GM19328 (cell line): Measurements from ENCODE around the gene RGS12.

ENCODE experiments used
- ATAC-seq: cut with Tn5 transposase; IDR thresholded peaks from one replicate; pipeline ENCODE4 v1.9.1; 2021; ENCODE audit warnings: mild to moderate bottlenecking, moderate library complexity; ENCODE audit not compliant: unreplicated experiment

The RGS12 gene

DNA sequence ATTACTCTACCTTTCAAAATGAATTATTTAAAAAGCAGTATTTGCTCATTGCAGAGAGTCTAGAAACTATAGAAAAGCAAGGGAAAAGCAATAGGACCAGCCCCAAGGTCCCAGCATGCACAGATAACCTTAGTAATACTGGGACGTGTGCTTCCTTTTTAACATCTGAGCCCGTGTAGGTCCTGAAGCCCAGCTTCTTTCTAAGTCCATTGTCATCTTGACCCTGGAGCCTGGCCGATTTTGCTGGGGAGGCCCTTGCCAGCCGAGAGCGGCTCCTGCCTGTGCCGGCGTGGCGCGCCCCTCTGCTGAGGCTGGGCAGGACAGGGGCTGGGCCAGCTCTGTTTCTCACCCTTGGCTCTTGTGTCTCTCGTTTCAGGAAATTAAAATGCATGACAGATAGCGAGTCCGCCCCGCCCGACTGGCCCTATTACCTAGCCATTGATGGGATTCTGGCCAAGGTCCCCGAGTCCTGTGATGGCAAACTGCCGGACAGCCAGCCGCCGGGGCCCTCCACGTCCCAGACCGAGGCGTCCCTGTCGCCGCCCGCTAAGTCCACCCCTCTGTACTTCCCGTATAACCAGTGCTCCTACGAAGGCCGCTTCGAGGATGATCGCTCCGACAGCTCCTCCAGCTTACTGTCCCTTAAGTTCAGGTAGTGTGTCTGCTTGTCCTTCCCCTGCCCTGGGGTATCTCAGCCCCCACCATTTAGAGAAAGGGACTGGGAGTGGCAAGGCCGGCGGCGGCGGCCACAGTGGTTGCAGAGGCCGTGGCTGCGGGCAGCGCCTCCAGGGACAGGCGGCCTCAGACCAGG is 39.8 kb upstream of the RGS12 start:
- ATAC-seq, result no peak

DNA sequence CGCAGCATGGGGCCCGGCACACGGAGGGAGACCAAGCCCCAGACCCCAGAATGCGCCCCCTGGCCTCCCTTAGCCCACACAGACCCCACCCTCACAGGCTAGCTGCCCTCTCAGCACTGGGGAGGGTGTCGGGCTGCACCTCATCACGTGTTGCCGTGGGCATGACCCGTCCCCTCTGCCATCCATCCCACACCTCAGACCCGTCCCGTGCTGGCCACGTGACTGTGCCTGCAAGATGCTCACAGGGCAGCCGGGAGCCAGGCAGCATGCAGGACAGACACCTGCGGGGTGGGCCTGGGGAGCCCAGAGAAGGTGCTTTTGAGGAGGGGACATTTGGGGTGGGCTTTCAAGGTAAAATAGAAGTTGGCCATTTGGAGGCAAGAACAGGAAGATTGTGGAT is 39.0 kb upstream of the RGS12 start:
- ATAC-seq, result no peak

DNA sequence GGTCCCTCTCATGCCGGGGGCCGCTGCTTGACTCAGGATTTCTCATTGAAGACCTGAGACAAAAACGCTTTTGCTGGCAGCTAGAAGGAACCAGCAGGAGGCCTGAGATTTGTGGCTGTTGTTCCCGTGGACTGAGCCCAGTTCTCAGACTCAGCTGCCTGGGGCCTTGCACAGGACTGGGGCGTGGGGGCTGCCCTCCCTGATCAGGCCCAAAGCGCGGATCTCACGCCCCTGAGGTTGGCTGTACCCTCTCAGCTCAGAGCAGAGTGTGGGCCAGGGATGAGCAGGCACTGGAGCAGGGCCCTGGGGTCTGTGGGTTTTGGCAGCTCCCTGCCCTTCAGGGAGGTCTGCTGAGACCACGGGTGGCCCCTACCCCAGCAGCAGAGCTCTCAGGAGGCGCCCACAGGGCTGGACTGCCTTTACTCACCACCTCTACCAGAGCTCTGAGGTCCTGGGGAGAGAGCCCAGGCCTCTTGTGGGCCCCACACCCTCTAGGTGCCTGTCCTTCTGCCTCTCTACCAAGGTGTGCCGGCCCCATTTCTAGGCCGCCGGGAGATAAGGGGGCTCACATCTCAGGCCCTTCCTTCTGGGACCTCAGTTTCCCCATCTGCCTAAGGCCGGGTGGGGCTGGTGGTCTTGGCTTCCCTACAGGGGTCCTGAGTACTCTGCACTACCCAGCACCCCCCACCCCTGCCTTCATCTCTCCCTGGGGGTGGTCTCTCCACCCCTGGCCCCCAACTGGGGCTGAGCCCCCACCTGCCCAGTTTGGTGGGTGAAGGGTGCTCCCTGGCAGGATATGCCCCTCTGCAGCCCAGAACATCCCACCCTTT is 38.3 kb upstream of the RGS12 start:
- no peak for ATAC-seq

DNA sequence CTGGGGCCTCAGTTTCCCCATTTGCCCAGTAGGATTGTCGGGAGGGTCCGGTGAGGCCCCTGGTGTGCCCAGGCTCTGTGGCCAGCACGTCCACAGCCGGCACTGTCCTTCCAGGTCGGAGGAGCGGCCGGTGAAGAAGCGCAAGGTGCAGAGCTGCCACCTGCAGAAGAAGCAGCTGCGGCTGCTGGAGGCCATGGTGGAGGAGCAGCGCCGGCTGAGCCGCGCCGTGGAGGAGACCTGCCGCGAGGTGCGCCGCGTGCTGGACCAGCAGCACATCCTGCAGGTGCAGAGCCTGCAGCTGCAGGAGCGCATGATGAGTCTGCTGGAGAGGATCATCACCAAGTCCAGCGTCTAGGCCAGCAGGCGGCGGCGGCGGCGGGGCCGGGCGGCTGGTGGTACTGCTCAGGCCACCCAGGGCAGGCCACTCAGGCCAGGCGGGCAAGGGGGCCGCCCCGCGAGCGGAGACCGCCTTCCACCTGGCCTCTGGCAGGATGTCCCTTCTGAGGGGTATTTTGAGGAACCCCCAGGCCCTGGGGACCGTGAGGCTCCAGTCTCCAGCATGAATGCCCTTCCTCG is 37.1 kb upstream of the RGS12 start:
- no peak for ATAC-seq

DNA sequence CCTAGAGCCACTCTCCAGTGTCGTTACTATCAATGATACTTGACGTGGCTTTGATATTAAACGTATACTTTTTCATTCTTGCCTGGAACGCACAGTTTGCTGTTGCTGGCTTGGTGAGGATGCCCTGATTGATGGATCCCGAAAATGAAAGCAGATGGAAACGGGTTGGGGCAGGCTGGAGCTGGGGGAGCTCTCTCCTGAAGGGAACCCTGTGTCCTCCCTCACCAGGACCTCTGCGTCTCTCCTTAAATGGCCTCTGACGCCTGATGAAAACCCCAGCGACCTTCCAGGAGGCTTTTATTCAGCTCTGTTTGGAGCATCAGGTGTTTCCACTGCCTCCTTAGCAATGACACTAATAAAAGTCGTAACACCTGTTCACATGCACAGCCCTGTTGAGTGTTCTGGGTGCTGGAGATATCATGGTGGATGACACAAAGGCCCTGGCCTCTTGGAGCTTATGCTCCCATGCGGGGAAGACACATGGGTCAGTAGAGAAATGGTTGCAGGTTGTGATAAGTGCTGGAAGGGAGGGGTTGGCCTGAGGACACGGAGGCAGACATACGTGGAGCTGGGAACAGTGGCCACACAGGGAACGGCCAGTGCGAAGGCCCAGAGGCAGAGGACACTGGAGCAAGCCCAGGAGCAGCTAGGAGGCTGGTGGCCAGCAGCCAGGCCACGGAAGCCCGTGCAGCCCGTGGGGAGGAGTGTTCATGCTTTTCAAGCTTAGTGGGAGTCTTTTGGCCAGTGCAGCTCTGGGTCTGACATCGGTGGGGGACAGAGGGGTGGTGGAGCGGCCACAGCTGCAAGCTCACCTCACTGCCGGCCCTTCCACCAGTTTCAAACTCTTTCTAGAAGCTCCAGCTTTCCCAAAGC is 36.4 kb upstream of the RGS12 start:
- no peak for ATAC-seq

DNA sequence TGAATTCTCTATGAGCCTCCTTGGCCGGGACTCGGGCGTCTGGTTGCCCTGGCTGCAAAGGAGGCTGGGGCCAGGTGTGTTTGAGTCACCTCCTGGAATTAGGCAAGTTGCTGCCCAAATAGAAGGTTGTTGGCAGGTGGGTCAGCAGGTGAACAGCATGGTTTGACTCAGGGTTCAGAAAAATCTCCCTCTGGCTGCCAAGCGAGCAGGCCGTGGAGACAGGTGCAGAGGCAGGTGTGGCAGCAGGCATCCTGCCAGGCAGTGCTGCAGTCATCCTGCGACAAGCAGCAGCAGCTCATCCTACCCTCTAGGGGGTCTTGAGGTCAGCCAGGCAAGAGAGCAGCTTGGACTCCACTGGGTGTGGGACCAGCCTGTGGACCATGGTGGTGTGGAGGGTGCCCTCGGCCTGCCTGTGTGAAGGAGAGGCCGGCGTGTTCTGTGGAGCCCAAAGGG is 35.7 kb upstream of the RGS12 start:
- ATAC-seq, result no peak

DNA sequence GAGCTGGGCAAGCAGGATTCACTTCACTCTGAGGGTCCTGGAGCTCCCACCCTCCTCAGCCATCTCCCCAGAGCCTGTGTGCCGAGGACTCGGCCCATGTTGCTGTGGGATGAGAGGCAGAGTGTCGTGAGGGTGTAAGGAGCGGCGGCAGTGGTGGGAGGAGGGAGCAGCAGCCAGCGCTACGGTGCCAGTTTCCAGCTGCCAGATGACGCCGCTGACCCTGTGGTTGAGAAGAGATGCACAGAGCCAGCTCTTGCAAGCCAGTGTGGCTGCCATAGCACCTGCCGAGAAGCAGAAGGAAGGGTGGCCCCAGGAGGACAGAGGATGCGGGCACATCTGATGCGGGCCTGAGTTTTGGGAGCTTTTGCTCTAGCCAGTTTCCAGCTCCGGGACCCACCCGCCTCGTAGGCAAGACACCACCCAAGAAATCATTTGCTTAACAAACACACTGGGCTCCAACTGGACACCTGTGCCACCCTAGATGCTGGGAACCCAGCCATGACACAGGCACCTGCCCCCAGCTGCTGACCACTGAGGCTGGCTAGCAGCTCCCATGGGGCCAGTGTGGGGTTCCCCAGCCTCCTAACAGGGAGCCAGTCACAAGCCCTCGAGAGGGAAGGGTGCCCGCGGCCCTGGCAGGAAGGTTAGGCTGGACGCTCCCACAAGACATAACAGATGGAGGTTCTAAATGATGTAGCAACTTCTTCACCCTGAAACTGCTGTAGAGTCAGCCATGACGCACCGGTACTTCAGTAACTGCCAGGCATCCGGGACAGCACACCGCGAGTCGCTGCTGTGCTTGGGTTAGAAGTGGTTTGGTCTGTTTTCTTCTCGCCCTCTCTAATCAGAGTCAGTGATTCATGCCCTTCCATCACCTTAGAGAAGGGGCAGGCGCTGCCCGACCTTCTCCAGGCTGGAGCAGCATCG is 35.0 kb upstream of the RGS12 start:
- ATAC-seq, result no peak

DNA sequence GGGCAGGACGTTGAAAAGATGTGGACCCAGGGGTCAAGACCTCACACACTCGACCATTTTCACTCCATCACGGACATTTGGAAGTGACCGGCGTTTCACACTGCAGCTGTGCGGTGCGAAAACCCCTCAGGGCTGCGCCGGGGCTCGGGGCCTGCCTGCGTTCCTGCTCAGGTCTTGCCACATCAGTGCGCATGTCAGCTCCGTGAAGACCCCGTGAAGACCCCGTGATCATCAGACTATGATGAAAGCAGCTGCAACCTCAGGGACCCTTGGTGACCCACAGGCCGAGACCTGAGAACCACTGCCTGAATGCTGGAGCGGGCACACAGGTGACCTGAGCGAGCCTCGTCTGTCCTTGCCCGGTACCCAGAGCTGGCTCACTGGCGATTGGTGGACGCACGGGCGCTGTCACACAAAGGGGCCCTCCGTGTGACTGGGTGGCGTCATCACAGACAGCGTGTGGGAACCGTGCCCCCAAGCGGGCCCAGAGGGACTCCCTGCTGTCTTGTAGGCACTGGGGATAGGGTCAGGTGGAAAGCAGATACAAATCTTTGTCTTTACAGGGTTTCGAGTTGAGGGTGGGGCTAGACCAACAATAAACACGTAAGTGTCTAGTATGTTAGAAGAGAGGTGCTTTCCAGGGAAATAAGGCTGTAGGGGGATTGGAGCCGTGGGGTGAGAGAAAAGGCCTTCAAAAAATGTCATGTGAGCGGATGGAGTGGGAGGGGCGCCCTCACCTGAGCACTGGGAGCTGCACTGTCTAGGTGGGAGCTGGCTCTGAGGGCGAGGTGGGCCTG is 31.2 kb upstream of the RGS12 start:
- ATAC-seq, result no peak

DNA sequence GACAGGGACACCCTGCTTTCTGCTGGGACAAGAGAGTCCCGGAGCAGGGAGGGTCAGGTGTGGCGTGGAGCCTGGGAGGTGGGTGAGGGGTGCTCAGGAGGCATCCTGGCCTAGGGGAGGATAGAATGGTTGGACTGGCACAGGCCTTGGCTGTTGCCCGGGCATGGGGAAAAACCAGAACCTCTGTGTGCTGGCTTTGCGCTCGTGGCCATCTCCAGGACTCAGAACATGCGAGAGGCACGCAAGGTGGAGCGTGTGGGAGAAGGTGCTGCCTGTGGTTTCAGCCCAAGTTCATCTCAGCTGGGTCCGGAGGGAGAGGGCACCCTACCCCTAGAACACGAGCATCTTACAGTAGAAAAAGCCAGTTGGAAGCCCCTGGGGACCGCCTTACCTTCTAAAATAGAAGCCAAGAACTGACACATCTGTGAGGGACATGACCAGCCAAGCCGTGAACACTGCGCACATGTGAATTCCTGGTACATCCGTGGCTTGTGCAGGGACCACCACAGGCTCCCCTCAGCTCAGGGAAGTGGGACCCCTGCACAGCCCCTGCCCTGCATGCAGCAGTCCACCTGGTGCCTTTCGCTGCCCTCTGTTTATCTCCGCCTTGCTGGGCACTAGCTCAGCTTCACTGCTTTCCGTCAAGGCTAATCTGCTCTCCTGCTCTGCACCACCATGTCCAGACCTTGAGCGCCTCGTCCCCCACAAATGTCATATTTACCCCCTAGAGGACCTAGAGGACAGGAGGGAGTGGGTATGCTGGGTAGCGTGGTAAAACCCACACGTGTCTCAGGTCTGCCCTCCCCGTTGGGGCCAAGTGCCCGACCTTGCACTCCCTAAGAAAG is 30.4 kb upstream of the RGS12 start:
- ATAC-seq, result no peak

DNA sequence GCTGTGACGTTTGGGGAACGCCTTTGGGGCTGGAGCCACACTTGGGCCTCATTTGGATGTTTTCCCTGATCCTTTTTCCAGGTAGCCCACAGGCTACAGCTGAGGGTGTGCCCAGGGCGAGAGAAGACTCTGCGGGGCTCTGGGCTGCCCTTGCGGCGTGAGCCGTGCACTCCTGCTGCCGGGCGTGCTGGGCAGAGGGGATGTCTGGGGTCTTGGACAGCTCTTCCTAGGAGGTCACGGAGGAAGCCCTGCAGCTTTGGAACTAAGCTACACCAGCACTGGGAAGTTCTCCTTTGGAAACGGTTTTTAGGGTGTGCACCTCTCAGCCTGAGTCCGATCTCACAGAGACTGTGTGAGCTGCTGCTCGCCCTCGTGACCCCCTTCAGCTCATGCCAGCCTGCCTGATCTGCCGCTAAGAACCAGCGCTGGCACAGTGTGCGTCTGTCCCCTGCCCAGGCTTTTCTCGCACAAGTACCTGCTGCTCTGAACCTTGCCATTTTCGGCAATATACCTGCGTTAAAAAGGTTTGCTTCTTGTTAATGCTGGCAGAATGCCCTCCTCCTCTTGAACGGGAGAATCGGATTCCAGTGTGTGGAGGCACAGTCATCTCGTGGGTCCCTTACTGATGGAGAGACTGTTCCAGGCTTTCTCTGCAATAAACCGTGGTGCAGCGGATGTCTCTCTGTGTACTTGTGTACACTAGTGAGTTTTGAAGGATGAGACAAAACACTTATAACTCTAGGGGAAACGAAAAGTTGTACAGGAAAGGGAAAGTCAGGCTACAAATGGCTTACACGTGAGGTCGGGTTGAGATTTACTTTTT is 29.6 kb upstream of the RGS12 start:
- no peak for ATAC-seq

DNA sequence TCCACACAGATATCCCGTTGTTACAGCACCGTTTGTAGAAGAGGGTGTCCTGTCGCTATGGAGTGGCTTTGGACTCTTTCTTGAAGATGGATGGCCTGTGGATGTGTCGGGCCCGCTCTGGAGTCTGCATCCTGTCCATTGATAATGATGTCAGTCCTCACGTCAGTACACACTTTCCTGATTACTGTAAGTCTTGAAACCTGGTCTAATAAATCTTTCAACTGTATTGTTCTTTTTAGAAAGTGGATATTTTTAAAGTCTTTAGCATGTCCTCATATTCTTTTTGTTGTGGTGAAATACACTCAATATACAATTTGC is 29.0 kb upstream of the RGS12 start:
- no peak for ATAC-seq

DNA sequence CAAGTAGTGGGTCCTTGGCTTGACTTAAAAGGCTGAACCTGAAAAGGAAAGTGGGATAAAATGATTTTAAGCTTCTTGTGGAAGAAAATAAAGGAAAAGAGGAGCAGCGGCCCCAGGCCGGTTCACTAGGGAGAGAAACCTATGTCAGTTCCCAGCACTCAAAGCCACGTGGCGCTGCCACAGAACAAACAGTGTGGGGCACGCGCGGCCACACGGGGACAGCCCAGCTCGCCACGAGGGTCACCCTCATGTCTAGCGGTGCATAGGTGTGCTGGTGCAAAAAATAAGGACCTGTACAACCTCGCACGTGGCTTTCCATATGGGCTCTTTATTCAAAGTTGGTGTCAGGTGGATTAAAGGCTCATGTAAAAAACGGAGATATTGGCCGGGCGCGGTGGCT is 26.7 kb upstream of the RGS12 start:
- ATAC-seq, result no peak

DNA sequence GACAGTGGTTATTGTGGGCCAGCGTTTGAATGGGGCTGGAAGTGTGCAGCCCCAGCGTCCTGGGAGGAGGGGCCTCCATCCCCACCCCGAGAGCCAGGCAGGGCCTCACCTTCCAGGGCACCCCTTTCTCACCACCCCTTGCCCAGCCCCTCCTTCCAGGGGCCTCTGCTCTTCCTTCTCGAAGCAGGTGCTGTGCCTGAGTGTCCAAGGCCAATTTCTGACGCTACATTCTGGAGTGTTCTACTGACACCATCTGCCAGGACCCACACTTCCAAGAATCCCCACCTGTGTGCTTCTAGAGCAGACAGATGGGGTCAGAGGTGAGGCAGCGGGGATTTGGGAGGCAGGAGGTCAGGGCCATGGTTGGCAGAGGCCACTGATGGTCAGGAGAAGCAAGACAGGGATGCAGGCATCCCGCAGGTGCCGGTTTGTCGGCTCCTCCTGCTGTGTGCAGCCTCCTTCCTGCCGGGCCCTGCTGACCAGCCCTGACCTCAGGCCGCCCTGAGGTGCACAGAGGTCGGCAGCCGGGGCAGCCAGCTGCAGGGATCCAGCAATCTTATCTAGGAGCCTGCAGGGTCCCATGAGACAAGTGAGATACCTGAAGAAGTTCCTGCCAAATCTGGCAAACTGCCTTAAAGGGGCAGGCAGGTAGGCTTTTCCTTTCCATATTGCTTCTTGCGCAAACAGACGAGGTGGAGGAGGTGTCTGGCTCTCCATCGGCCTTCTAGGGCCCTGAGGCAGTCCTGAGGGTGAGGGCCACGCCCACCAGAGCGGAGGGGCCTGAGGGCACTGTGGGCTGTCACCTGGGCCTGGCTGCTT is 25.0 kb upstream of the RGS12 start:
- no peak for ATAC-seq

DNA sequence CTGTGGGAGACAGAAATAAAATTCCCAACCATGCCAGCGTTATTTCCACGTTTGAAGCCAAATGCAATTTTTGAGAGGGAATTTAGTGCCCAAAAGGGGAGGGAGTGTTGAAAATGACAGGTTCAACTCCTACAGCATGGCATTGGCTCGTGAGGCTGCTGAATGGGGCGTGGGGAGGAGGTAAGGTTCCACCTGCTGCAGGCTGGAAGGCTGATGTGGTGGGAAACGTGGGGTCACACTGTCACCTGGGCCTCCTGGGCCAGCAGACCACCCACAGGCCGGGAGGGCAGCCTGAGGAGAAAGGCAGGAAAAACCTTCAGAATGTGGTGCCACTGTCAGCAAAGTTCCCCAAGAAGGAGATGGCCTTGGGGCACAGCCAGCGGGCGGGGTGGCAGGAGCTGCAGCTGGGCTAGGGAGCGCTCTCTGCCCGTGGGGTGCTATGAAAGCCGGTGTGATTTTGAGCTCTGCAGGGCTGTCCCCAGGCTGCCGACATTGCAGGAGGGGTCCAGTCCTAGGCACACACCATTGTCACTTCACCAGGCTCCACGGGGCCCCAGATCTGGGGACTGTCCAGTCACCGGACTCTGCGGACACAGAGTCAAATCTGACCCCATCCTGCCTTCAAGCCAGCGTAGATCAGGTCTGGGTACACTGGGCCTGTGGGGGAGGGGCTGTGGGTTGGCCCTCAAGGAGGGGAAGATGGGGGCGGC is 24.3 kb upstream of the RGS12 start:
- ATAC-seq, result no peak

DNA sequence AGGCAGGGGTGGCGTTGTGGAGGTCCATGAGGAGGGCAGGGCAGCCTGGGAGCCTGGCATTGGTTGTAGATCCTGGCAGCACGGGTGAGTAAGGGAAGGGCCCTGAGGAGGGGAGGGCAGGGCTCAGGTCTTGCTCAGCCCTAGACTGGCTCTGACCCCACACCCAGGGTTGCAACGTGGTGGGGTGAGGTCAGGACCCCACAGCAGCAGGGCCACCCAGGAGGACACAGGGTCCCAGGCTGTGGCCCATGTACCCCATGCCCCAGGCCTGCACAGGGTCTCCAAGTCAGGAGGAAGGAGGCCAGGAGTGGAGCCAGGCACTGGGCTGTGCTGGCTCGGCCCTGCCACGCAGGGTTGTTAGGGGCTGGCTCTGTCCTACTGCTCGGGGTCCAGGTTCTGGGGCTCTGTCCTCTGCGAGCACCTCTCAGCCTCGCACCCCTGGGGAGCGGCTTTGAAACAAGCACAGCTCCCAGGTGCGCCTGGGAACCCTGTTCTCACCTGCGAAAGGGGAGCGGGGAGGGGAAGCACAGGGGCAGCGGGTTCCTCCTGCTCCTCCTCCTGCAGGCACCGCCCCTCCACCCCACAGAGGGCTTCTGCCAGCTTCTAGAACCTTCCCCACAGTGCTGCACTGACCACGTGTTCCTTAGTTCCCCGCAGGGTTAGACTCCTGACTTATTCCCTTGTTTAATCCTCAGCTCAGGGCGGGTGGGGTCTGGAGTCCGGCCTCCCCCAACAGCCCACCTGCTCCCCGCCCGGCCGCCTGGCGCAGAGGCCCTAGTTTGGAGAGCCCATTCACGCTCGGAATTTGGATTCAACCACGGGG is 23.5 kb upstream of the RGS12 start:
- no peak for ATAC-seq
